PC-9 (cell line): ENCODE measurements around the gene PSKH1.

Experiments
- EZH2 ChIP-seq: fragments of 200-600 bp; sonication (generic); IDR thresholded peaks from 2 replicates; pipeline ENCODE4 v1.8.0; 2017; ENCODE audit warnings: antibody characterized with exemption, low read depth
- TF ChIP-seq, protein P1 (sequence below): fragments of 200-600 bp; sonication (generic); conservative IDR thresholded peaks from 2 replicates; pipeline ENCODE4 v1.6.1; 2017; ENCODE audit warnings: mixed run types, antibody characterized with exemption, mild to moderate bottlenecking, moderate library complexity

- TF ChIP-seq EZH2, result no peak
- TF ChIP-seq, protein P1, sequence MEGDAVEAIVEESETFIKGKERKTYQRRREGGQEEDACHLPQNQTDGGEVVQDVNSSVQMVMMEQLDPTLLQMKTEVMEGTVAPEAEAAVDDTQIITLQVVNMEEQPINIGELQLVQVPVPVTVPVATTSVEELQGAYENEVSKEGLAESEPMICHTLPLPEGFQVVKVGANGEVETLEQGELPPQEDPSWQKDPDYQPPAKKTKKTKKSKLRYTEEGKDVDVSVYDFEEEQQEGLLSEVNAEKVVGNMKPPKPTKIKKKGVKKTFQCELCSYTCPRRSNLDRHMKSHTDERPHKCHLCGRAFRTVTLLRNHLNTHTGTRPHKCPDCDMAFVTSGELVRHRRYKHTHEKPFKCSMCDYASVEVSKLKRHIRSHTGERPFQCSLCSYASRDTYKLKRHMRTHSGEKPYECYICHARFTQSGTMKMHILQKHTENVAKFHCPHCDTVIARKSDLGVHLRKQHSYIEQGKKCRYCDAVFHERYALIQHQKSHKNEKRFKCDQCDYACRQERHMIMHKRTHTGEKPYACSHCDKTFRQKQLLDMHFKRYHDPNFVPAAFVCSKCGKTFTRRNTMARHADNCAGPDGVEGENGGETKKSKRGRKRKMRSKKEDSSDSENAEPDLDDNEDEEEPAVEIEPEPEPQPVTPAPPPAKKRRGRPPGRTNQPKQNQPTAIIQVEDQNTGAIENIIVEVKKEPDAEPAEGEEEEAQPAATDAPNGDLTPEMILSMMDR, result no peak
Observed at GRCh38 chr16:67928147-67928546, 35.1 kb downstream of the PSKH1 start.
